ENCODE results near the gene DVL2. TPM values are rescaled to one million over a fixed set of nuclear protein-coding genes. Genes with fewer than 3 reads are reported as not detected.

DVL2 gene
- polyA plus RNA-seq (ENCODE audit: insufficient read depth in 1 of 5, insufficient read length in 5 of 5, low replicate concordance in 1 of 5), result 10 to 100 TPM; 42.5 to 62.9 (median 56.0) TPM
- long read RNA-seq, donor 1, transcript DVL2-201 (15 exons, 3,018 nt), result major isoform, 11 of 18 reads
- long read RNA-seq, donor 1, partial matches to known transcripts, result 6 of 18 reads
- long read RNA-seq, donor 1, other reads (novel, unspliced or antisense), result 0 of 18 reads
- long read RNA-seq, donor 2, partial matches to known transcripts, result 0 of 3 reads
- long read RNA-seq, donor 2, other reads (novel, unspliced or antisense), result 0 of 3 reads
- long read RNA-seq, donor 3, transcript DVL2-201 (15 exons, 3,018 nt), result major isoform, 6 of 8 reads
- long read RNA-seq, donor 3, partial matches to known transcripts, result 0 of 8 reads
- long read RNA-seq, donor 3, other reads (novel, unspliced or antisense), result 0 of 8 reads
- long read RNA-seq, donor 4, partial matches to known transcripts, result 0 of 2 reads
- long read RNA-seq, donor 4, other reads (novel, unspliced or antisense), result 0 of 2 reads
- long read RNA-seq, donor 5, transcript DVL2-201 (15 exons, 3,018 nt), result major isoform, 7 of 176 reads
- long read RNA-seq, donor 5, partial matches to known transcripts, result 150 of 176 reads
- long read RNA-seq, donor 5, other reads (novel, unspliced or antisense), result 19 of 176 reads
- long read RNA-seq, donor 6, transcript DVL2-201 (15 exons, 3,018 nt), result major isoform, 11 of 16 reads
- long read RNA-seq, donor 6, partial matches to known transcripts, result 0 of 16 reads
- long read RNA-seq, donor 6, other reads (novel, unspliced or antisense), result 5 of 16 reads
- long read RNA-seq, donor 7, transcript DVL2-201 (15 exons, 3,018 nt), result major isoform, 7 of 17 reads
- long read RNA-seq, donor 7, partial matches to known transcripts, result 0 of 17 reads
- long read RNA-seq, donor 7, other reads (novel, unspliced or antisense), result 8 of 17 reads
- long read RNA-seq, donor 8, partial matches to known transcripts, result 0 of 4 reads
- long read RNA-seq, donor 8, other reads (novel, unspliced or antisense), result 0 of 4 reads

- DNase-seq, result peak; percentile 92 to 94
These were observed at the start of gene DVL2 for GRCh38 chr17:7234083-7234951. DVL2 (minus strand) TSS chr17:7234517; CDS start chr17:7234262, 255 bp downstream.

DNA sequence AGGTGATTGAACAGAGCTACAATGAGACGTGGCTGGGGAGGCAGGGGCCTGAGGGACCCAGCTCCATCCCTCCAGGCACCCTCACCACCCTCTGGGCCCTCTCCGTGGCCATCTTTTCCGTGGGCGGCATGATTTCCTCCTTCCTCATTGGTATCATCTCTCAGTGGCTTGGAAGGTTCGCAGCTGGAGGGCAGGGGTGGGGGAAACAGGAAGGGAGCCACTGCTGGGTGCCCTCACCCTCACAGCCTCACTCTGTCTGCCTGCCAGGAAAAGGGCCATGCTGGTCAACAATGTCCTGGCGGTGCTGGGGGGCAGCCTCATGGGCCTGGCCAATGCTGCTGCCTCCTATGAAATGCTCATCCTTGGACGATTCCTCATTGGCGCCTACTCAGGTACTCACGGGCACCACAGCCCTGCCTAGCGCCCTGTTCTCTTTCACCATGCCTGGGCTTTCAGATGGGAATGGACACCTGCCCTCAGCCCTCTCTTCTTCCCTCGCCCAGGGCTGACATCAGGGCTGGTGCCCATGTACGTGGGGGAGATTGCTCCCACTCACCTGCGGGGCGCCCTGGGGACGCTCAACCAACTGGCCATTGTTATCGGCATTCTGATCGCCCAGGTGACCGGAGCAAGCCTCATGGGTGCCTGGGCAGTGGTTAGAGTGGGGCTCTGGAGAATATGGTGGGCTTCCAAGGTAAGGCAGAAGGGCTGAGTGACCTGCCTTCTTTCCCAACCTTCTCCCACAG, 49.3 kb upstream of the DVL2 start:
- DNase-seq, result no peak

- DNase-seq, result no peak
These were observed 48.5 kb upstream of the DVL2 start for GRCh38 chr17:7282752-7283321.

GRCh38 chr17:7281953-7282751, 47.8 kb upstream of the DVL2 start:
- DNase-seq, result peak in 1 of 2 donors; percentile 33

DNA sequence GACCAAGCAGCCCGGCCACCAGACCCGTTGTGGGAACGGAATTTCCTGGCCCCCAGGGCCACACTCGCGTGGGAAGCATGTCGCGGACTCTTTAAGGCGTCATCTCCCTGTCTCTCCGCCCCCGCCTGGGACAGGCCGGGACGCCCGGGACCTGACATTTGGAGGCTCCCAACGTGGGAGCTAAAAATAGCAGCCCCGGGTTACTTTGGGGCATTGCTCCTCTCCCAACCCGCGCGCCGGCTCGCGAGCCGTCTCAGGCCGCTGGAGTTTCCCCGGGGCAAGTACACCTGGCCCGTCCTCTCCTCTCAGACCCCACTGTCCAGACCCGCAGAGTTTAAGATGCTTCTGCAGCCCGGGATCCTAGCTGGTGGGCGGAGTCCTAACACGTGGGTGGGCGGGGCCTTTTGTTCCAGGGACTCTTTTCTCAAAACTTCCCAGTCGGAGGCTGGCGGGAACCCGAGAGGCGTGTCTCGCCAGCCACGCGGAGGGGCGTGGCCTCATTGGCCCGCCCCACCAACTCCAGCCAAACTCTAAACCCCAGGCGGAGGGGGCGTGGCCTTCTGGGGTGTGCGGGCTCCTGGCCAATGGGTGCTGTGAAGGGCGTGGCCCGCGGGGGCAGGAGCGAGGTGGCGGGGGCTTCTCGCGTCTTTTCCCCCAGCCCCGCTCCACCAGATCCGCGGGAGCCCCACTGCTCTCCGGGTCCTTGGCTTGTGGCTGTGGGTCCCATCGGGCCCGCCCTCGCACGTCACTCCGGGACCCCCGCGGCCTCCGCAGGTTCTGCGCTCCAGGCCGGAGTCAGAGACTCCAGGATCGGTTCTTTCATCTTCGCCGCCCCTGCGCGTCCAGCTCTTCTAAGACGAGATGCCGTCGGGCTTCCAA, 47.0 kb upstream of the DVL2 start, which contains the start of gene SLC2A4:
Gene SLC2A4, plus strand, starts transcription at position 645 of the 879 bp plus-strand sequence. Its CDS starts 217 bp downstream, at position 862.
- peak; percentile 87 to 89 for DNase-seq

DNA sequence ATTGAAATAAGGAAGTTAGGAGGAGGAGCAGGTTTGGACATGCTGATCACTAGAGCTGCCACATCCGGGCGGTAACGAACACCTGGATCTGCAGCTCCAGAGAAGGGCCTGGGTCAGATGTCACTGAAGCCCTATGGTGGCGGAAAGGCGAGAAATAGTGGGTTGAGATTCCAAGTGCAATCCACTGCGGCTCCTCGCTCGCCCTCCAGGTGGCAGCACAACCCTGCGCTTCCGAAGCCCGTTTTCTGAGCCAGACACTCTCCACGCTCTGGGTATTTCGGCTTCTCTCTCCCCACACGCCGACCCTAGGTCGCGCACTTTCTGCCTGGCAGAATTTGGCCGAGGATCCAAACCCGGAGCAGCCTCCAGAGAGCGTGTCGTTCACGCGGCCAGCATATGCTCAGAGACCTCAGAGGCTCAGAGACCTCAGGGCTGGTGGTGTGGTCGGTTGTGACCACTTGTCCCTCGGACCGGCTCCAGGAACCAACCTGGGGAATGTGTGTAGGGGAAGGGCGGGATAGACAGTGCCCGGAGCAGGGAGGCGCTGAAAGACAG, 46.3 kb upstream of the DVL2 start:
- peak; percentile 76 to 82 for DNase-seq

- DNase-seq, result no peak
These were observed 45.1 kb upstream of the DVL2 start for GRCh38 chr17:7279448-7279847.

- no peak for DNase-seq
These were observed 32.5 kb upstream of the DVL2 start for GRCh38 chr17:7266784-7267183.

GRCh38 chr17:7263801-7264078, 29.4 kb upstream of the DVL2 start:
- DNase-seq, result no peak

DNA sequence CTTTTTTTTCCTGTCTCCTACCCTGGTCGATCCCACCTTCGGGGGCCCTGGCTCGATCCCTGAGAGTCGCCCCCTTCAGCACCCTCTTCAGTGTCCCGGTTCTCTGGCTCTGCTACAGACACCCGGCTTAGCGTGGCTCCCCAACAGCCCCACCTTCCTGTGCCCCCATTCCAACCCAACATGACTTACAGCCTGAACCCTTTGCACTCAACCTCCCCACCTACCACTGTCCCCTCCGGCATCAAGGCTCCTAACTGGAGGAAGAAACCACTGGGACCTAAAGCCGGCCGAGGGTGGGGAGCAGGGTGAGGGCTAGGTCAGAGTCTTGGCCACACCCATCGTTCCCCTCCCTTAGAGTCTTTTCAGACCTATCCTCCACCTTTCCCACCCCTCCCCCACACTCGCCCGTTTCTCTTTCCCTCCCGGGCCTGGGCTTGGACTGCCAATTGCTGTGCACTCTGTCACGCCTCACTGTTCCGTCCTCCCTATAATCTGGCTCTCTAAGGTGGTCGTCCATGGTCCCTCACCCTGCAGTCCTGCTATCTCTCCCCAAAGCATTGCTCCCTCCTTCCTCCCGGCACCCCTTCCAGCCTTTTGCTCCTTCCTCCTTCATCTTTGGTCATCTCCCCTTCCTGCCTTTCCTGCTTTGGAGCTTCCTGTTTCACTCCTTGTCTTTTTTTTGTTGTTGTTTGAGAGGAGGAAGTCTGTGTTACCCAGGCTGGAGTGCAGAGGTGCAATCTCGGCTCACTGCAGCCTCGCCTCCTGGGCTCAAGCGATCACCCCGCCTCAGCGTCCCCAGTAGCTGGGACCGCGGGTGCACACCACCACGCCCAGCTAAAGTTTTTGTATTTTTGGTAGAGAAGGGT, 28.9 kb upstream of the DVL2 start:
- DNase-seq, result peak; percentile 27 to 28

GRCh38 chr17:7262192-7262934, 28.0 kb upstream of the DVL2 start, which contains the start of gene CLDN7:
CLDN7 (minus strand) TSS chr17:7262478; CDS start chr17:7262043, 435 bp downstream.
- DNase-seq, result peak; percentile 73 to 81

- DNase-seq, result no peak
These were observed 27.3 kb upstream of the DVL2 start for GRCh38 chr17:7261379-7262191.

GRCh38 chr17:7260651-7261378, 26.5 kb upstream of the DVL2 start:
- DNase-seq, result peak; percentile 32 to 43

- no peak for DNase-seq
These were observed 25.8 kb upstream of the DVL2 start for GRCh38 chr17:7260151-7260550.

DNA sequence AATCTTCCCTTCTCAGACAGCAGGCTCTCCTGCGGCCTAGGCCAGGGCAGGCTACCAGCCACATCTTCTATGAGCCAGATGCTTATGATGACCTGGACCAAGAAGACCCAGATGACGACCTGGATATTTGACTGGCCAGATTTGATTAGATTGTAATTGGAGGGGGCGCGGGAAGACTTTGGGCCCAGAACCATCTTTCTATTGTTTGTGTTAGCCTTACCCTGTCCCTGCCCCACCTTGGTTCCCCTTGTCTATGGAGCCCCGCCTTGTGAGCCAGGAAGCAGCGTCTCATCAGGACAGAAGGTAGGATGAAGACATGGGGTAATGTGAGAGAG, 25.2 kb upstream of the DVL2 start:
- no peak for DNase-seq
